SIG-M5 (cell line): ENCODE measurements around the gene IL6ST.
"Not testable (repeated sequence)": the region's sequence is repeated elsewhere in the genome, so short reads cannot be mapped to it uniquely, and the experiment has no call there.

ENCODE experiments used
- DNase-seq: peaks from one replicate; lab custom pipeline; 2025; lab: John Stamatoyannopoulos, UW

Gene IL6ST

DNA sequence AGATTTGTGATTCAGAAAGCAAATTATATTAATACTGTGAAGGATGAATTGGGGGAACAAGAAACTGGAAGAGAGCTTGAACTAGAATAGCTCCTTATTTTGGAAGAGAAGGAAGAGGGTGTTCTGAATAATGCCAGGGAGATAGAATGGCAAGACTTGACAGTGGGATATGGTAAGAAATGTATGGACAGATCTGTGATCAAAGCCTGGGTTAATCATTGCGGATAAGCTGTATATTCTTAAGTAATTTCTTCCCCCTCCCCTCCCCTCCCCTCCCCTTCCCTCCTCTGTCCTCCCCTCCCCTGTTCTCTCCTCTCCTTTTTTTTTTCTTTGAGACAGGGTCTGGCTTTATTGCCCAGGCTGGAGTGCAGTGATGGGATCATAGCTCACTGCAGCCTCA lies 10.1 kb upstream of the IL6ST start:
- no peak for DNase-seq

DNA sequence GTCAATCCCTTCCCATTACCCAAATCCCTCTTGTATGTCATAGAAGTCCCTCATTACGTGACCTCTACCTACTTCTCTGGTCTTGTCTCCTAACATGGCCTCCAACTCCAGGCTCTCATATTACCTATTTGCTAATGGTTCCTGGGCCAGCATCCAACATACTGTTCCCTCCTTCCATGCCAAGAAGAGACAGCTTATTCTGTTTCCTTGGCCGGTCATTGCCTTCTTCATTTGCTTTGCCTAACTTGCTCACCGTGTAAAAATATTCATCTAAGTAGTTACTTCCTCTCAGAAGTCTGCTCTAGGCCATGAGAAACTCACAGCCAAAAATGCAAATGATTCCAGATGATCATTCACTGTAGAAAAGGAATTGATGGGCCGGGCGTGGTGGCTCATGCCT lies 8.9 kb upstream of the IL6ST start:
- no peak for DNase-seq

DNA sequence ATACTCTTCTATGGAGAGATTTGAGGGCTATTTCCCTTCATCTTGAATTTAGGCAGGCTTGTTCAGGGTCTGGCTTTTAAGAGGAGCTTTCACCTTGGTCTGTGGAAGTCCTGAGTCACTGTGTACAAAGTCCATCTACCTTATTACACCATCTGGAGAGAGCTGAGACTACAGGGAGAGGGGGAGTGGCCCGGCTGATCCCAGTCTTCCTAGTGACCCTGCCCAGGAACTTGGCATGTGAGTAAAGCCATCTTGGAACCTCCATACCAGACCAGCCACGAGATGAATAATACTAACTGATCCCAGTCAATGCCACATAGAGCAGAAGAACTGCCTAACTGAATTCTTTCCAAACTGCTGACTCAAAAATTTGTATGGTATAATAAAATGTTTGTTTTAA lies 8.4 kb upstream of the IL6ST start:
- no peak for DNase-seq

DNA sequence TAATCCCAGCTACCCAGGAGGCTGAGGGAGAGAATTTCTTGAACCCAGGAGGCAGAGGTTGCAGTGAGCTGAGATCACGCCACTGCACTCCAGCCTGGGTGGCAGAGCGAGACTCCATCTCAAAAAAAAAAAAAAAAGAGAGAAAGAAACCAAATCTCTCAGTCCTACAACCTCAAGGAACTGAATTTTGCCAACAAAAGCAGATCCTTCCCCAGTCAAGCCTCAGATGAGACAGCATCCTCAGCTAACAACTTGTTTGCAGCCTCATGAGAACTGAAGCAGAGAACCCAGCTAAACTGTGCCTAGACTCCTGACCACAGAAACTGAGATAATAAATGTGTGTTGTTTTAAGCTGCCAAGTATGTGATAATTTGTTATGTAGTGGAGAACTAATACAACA lies 7.5 kb upstream of the IL6ST start:
- DNase-seq, result no peak

DNA sequence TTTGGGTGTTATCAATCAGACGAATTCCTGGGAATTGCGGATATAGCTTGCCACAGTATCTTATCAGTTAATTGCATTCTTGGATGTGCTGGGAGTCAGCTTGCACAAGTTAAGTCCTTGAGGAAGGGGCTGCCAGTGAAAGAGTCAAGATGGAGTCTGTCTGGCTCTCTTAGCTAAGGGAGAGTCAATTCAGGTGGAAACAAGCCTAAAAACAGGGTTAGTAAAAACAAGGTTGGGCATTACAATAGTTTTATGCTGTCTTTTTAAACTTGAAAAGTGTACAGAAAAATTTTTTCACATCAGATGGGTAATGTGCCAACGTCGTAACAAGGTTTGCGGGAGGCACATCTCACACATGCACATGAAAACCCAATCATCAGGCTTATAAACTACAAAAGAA lies 5.5 kb upstream of the IL6ST start:
- not testable (repeated sequence) for DNase-seq

DNA sequence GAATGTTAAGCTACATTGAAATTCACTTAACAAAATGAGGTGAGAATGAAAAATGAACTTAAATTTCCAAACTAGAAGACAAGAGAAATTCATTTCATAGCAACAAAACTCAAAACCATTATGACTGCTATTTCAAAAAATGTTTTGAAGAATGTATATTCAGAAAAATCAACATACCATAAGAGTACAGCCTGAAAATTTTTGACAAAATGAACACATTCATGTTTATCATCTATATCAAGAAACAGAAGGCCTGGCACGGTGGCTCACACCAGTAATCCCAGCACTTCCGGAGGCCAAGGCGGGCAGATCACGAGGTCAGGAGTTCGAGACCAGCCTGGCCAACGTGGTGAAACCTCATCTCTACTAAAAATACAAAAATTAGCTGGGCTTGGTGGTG lies 4.2 kb upstream of the IL6ST start:
- DNase-seq, result no peak

DNA sequence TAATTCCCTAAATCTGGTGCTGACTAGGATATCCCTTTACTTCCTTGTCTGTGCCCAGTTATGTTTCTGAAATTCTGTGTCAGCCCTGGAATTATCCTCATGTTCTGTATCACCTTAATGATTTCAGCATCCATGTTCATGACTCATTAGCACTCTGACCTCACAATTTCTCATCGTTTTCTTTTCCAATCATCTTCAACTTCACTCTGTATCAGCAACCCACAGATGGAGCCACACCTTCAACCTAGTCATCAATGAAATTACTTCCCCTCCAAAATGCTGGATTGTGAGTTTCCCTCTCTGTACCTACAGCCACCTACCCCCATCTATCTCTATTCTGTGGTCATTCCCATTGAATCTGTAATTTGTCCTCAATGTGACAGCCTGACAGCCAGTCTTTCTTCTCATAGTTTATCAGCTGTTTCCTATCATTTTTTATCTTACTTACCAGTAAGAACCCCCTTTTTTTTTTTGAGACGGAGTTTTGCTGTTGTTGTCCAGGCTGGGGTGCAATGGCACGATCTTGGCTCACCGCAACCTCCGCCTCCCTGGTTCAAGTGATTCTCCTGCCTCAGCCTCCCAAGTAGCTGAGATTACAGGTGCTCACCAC lies 3.1 kb upstream of the IL6ST start:
- DNase-seq, result no peak

DNA sequence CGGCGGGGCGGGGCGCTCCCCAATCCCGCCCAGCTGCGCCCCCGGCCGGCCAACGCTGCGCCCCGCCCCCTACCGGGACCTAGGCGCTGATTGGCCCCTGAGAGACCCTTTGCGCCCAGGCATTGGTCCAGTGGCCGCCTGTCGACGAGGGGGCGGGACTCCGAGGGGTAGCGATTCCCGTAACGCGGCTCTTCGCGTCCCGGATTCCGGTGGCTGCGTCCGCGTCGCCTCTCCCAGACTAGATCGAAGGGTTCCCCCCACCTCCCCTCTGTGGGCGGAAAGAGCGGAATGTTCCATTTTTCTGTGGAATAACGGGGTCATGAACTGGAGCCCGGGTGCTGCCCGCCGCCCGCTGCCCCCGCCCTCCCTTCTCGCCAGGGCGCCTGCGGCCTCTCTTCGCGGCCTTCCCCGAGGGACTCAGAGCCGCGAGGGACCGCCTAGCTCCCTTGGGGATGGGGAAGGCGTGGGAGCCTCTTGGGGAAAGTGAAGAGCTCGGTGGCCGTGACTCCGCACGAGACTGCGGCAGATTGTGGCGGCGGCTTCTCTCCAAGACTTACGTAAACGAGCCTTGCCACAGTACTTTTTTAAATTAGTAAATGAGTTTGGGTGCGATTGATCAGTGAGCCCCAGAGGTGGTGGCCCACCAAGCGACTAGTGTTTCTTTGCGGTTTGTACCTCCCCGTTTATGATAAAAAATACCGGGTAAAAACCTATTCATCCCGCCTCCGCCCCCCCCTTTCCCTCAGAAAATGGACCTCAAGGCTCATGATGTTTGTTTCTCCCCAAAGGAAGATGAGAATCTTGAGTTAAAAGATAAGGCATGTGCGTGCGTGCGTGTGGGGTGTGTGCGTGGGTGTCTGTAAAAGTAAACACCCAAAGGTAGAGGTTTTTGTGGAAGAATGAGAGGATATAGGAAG lies 493 bp upstream of the IL6ST start:
- peak; percentile 52 for DNase-seq

DNA sequence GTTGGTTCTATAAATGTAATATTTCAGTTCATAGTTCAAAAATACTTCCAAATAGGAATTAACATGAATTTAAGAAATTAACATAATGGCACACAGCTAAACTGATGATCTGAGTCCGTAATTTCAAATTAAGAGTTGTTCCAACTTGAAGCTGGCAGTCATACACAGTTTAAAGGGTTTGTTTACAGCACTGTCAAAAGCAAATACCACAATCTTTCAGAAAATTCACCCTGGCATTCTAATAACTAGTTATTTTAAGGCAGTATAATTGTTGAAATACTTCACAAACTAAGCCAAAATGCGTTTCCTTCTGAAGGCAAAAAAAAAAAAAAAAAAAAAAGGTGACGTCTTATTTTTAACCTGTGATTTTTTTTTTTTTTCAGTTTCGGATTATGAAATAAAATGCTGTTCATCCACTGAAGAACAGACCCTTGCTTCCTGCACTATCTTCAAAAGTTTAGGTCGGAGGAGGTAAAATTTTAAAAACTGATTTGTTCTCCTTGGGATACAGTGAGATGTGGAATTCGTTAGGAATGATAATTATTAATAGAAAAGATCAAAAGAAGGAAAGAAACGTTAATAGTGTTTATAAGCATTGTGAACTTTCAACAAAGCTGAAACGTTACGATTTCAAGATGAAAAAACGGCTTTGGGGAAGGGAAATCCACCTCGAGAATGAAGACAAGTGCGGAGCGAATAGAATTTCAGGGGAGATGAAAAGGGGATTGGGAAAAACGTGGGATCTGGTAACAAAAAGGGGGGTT lies 850 bp downstream of the IL6ST start:
- no peak for DNase-seq

DNA sequence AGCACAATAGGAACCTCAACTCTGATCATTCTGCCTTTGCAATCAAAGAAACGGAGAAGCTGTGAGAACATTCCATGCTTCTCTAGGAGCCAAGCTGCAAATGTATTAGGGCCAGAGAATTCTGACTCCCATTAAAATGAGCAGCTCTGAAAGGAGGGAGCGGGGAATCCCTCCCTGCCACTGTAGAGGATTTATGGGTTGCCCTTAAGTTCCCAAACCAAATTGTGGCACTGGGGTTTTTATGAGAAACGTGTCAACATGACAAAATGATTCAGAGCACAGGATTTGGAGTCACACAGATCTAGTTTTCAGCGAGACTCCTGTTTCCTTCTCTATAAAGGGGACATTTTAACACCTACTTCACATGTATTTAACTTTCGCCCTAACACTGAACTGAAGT lies 1.8 kb downstream of the IL6ST start:
- DNase-seq, result no peak

DNA sequence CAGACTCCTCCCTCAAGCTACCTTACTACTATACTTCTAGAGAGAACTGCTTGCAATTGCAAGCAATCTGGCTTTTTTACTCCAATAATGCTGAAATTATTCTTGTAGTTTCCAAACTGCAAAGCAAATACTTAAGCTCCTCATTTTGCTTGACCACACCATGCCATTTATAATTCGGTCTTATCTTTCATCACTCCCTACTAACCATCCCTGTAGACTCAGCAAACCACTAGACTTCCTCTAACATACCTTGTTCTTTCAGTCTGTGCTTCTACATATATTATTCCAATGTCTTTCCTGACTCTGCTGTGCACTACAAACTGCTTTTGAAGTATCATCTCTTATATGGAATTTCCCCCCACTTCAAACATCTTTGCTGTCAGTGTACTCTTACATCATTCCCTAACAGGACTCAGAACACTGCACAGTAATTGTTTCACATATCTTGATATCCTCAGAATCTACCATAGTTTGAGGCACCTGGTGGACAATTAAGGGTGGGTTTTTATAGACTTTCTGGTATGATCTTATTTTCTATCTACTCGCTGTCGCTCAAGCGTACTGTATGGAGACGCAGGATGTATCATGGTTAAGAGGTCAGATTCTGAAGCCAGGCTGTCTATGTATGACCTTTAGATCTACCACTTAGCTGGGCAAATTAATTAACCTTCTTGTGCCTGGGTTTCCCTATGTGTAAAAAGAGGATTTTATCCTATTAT lies 2.8 kb downstream of the IL6ST start:
- DNase-seq, result no peak

DNA sequence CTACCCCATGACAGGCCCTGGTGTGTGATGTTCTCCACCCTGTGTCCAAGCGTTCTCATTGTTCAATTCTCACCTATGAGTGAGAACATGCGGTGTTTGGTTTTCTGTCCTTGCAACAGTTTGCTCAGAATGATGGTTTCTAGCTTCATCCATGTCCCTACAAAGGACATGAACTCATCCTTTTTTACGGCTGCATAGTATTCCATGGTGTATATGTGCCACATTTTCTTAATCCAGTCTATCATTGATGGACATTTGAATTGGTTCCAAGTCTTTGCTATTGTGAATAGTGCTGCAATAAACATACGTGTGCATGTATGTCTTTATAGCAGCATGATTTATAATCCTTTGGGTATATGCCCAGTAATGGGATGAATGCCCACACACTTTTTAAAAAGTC lies 3.9 kb downstream of the IL6ST start:
- not testable (repeated sequence) for DNase-seq

DNA sequence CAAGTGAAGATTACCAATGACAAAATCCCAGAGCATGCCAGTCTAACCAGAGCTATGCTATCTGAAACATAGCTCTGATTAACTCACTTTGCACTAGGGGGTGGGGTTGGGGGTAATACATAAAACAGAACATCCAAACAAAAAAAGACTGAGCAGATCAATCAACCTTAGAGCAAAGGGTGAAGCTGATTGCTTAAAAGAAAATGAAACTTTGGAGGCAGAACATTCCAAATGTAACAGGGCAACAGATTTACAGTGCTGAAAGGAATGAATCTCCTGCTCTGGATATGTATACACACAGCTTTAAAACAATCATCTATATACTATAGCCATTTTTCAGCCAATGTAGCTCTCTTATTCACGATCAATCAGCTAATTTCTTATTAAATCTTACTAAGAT lies 4.9 kb downstream of the IL6ST start:
- DNase-seq, result no peak

DNA sequence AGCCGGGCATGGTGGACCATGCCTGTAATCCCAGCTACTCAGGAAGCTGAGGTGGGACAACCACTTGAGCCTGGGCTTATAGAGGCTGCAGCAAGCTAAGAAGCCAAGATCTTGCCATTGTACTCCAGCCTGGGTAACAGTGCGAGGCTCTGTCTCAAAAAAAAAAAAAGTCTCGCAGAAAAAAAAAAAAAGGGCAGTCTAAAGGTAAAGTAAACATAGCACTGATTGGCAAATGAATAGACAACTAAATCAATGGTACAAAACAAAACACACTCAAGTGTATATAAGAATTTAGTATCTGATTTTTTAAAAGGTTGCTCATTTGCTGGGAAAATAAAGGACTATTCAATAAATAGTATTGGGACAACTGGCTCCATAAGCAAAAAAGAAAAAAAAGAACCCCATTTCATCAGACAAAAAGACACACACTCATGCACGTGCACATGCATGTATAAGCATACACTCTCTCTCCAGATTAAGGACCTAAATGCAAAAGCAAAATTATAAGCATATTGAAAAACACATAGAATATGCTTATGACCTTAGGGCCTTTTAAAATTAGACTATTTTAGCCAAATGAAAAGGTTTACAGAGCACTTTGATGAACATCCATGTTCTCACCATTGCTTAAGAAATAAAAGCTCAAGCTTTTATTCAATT lies 5.7 kb downstream of the IL6ST start:
- DNase-seq, result no peak

DNA sequence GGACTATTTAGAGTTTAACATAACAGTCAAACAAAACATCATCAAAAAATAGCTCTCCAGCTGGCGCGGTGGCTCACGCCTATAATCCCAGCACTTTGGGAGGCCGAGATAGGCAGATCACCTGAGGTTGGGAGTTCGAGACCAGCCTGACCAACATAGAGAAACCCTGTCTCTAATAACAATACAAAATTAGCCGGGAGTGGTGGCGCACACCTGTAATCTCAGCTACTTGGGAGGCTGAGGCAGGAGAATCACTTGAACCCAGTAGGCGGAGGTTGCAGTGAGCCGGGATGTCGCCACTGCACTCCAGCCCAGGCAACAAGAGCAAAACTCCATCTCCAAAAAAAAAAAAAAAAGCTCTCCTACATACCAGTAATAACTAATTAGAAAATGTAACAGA lies 6.3 kb downstream of the IL6ST start:
- not testable (repeated sequence) for DNase-seq

DNA sequence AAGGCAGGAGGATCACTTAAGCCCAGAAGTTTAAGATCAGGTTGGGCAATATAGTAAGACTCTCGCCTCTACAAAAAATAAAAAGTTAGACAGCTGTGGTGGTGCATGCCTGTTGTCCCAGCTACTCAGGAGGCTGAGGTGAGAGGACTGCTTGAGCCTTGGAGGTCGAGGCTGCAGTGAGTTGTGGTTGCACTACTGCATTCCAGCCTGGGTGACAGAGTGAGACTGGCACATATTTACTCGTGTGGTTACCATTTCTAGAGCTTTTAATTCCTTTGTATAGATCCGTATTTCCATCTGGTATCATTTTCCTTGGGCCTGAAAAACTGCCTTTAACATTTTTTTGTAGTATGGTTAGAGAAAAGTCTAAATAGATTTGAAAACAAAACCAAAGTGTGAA lies 7.8 kb downstream of the IL6ST start:
- no peak for DNase-seq

DNA sequence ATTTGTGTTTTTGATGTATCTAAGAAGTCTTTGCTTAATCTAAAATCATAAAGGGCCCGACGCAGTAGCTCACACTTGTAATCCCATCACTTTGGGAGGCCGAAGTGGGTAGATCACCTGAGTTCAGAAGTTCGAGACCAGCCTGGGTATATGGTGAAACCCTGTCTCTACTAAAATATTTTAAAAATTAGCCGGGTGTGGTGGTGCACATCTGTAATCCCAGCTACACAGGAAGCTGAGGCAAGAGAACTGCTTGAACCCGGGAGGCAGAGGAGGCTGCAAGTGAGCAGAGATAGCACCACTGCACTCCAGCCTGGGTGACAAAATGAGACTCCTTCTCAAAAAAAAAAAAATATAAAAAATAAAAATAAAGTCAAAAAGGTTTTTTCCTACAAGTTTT lies 9.6 kb downstream of the IL6ST start:
- no peak for DNase-seq

DNA sequence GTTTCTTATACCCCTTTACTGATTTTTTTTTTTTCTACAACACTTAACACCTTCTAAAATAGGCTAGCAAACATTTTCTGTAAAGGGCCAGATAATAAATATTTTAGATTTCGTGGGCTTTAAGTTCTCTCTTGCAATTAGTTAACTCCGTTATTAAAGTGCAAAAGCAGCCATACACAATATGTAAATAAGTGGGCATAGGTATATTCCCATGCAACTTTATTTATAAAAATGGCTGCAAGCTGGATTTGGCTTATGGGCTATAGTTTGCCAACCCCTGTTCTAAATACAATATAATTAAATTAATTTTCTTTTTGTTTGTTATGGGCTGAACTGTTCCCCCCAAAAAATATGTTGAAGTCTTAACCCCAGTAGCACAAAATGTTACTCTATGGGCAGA lies 10.8 kb downstream of the IL6ST start:
- DNase-seq, result no peak

DNA sequence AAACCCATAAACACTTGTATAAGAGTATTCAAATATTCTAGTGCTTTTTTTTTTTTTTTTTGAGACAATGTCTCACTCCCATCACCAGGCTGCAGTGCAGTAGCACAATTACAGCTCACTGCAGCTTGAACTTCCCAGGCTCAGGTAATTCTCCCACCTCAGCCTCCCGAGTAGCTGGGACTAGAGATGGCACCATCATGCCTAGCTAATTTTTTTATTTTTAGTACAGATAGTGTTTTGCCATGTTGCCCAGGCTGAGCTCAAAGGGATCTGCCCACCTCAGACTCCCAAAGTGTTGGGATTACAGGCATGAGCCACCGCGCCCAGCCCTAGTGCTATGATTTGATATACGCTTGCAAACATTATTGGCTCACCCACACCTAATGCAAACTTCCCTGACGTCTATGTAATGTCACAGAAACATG lies 11.8 kb downstream of the IL6ST start:
- no peak for DNase-seq

DNA sequence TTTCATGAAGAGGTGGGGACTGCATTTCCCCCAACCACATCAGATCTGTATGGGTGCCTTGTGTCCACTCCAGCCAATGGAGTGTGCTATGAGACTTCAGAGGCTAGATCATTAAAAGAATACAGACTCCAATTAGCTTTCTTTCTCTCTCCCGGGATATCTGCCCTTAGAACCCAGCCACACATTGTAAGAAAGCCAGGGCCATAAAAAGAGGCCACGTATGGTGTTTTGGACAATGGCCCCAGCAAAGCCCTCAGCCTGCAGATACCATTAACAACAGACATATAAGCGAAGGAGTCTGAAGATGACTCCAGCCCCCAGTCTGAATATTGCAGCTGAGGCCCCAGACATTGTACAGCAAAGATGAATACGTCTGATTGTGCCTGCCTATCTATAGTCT lies 21.5 kb downstream of the IL6ST start:
- no peak for DNase-seq

DNA sequence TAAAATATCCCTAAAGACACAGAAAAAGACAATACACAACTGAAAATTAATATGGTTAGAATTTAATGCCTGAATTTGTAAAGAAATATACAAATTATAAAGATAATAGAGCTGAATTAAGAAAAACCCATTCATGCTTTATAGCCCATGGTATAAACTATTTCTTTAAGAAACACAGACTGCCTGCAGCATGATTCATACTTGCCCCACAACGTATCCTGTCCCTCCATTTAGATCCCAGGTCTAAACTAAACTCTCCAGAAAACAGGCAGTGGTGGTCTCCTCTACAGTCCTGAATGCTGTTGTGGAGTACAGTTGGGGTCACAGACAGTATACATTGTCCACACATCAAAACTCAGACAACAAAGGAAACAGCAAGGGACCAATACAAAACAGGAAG lies 24.8 kb downstream of the IL6ST start:
- DNase-seq, result no peak

DNA sequence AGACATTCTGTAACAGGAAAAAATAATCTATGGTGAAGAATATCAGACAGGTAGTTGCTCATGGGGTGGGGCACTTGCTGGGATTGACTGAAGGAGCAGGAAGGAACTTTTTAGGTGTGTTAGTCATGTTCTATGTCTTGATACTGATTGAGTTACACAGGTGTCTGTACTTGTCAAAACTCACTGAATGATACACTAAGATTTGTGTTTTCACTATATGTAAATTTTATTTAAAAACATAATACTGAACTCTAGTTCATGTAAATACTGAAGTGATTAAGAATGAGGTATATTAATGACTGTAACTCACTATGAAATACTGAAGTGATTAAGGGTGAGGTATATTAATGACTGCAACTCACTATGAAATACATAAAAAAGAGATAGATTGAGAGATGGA lies 28.5 kb downstream of the IL6ST start:
- DNase-seq, result no peak
